Measurements from ENCODE around the gene PPIL3. TPM values are rescaled to one million over a fixed set of nuclear protein-coding genes. Genes with fewer than 3 reads are reported as not detected.

The PPIL3 gene
- total and polyA plus RNA-seq, 2 donors (not counting 1 experiment from before 2014, with no cell fraction given), result 57.9 to 61.4 TPM

- POLR2A ChIA-PET, result interaction anchor here (1.4 kb wide), 1 partner anchor 19 kb away, joined by 4 read pairs; the partner anchor contains the start of gene CLK1
- H3K9me3 ChIP-seq (ENCODE audit: control extremely low read depth in 1 of 3, control insufficient read depth in 2 of 3, insufficient read depth in 1 of 3, low read length in 2 of 3), result no peaks in the 10 kb centered on the region
- no peaks in the 10 kb centered on the region for H4K20me1 ChIP-seq (ENCODE audit: control insufficient read depth, insufficient read depth, low read length, poor library complexity, severe bottlenecking)
- no peaks in the 10 kb centered on the region for H3K36me3 ChIP-seq (replicated peaks in 1 of 2; ENCODE audit: control extremely low read depth in 1 of 2, control insufficient read depth in 1 of 2, extremely low read depth in 1 of 2, insufficient read depth in 2 of 2, low read length in 1 of 2)
- DNase-seq (no peak), ATAC-seq (ENCODE audit: low read depth) (no peak)
- H3K9ac ChIP-seq (ENCODE audit: low read length), result no peak overlapping the region
- Mint-ChIP-seq H3K27ac (no peak overlapping the region), H3K27me3 (no peaks in the 10 kb centered on the region), H3K4me1 (no peaks in the 10 kb centered on the region), H3K4me3 (no peak overlapping the region), H3K9me3 (ENCODE audit: insufficient read depth) (no peaks in the 10 kb centered on the region)
- WGBS (ENCODE audit: insufficient coverage), result 94% methylated on average over 5 of the region's 5 CpGs
- TF ChIP-seq EZH2 (IDR thresholded peaks at IDR 0.05; ENCODE audit: borderline replicate concordance, insufficient read depth, low read depth, low read length, poor library complexity, severe bottlenecking), result no peak
- TF ChIP-seq, protein P1, sequence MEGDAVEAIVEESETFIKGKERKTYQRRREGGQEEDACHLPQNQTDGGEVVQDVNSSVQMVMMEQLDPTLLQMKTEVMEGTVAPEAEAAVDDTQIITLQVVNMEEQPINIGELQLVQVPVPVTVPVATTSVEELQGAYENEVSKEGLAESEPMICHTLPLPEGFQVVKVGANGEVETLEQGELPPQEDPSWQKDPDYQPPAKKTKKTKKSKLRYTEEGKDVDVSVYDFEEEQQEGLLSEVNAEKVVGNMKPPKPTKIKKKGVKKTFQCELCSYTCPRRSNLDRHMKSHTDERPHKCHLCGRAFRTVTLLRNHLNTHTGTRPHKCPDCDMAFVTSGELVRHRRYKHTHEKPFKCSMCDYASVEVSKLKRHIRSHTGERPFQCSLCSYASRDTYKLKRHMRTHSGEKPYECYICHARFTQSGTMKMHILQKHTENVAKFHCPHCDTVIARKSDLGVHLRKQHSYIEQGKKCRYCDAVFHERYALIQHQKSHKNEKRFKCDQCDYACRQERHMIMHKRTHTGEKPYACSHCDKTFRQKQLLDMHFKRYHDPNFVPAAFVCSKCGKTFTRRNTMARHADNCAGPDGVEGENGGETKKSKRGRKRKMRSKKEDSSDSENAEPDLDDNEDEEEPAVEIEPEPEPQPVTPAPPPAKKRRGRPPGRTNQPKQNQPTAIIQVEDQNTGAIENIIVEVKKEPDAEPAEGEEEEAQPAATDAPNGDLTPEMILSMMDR (IDR thresholded peaks at IDR 0.05), result no peak
- intact Hi-C loops (cut with micrococcal nuclease), result no loop called here
- H3K79me2 ChIP-seq (ENCODE audit: control insufficient read depth, insufficient read depth, low read length), result no peaks in the 10 kb centered on the region
- CTCF ChIA-PET, result no interaction called here
- no peak overlapping the region for H3K27ac ChIP-seq (ENCODE audit: low read length in 2 of 2)
- no peaks in the 10 kb centered on the region for H3K4me1 ChIP-seq (ENCODE audit: control insufficient read depth in 2 of 2, insufficient read depth in 2 of 2, low read length in 2 of 2)
- H3K4me3 ChIP-seq (ENCODE audit: control extremely low read depth in 1 of 5, extremely low read depth in 1 of 5, insufficient read depth in 1 of 5, low read depth in 2 of 5, low read length in 4 of 5), result no peak overlapping the region
- no peak overlapping the region for H3K4me2 ChIP-seq (replicated peaks; ENCODE audit: low read depth, low read length, poor library complexity, severe bottlenecking)
- H3K27me3 ChIP-seq (replicated peaks in 1 of 4; ENCODE audit: control extremely low read depth in 1 of 4, control insufficient read depth in 3 of 4, insufficient read depth in 4 of 4, low read length in 3 of 4), result no peaks in the 10 kb centered on the region
- no peak overlapping the region for H2AFZ ChIP-seq (ENCODE audit: insufficient read depth, low read depth, low read length, poor library complexity, severe bottlenecking)
These were observed 43.7 kb downstream of the PPIL3 start for GRCh38 chr2:200845194-200845593.

DNA sequence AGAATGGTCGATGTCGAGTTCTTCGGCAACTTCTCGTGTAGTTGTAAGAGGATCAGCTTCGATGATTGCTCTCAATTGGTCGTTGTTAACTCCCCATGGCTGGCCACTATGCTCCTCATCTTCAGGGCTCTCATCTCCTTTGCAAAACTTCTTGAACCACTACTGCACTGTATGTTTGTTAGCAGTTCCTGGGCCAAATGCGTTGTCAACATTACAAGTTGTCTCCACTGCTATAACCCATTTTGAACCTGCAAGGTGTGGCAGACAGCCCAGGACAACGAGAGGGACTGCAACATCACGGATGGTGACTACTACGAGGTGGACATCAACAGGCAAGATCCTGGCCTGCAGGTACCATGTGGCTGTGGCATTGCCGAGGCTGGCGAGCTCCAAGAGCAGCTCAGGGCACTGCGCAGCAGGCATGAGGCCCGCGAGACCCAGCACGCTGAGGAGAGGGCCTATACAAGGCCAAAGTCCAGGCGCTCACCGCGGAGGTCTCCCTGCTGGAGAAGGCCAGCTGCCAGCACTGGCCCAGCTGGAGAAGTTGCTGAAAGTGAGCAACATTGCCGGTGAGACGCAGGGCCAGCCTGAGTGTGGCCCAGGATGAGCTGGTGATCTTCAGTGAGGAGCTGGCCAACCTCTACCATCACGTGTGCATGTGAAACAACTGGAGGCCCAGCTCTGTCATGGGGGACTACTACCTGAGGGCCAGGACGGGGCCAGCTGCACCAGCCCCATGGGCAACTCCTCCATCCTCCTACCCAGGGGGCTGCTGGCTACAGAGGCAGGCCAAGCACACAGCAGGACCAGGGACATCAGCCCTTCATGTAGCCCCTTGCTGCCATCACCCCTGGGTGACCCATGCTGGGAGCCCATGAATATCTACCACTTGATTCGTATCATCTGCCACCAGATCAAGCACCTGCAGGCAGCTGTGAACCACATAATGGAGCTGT, 44.6 kb downstream of the PPIL3 start:
- Histone ChIP-seq H4K20me1 (ENCODE audit: control insufficient read depth, insufficient read depth, low read length, poor library complexity, severe bottlenecking) (no peaks in the 10 kb centered on the region), H3K27ac (ENCODE audit: low read length in 2 of 2) (no peak overlapping the region), H3K79me2 (ENCODE audit: control insufficient read depth, insufficient read depth, low read length) (no peaks in the 10 kb centered on the region), H2AFZ (ENCODE audit: insufficient read depth, low read depth, low read length, poor library complexity, severe bottlenecking) (no peak overlapping the region), H3K9me3 (ENCODE audit: control extremely low read depth in 1 of 3, control insufficient read depth in 2 of 3, insufficient read depth in 1 of 3, low read length in 2 of 3) (no peaks in the 10 kb centered on the region), H3K4me3 (ENCODE audit: control extremely low read depth in 1 of 5, extremely low read depth in 1 of 5, insufficient read depth in 1 of 5, low read depth in 2 of 5, low read length in 4 of 5) (no peak overlapping the region), H3K4me2 (replicated peaks; ENCODE audit: low read depth, low read length, poor library complexity, severe bottlenecking) (no peak overlapping the region), H3K9ac (ENCODE audit: low read length) (no peak overlapping the region), H3K36me3 (replicated peaks in 1 of 2; ENCODE audit: control extremely low read depth in 1 of 2, control insufficient read depth in 1 of 2, extremely low read depth in 1 of 2, insufficient read depth in 2 of 2, low read length in 1 of 2) (no peaks in the 10 kb centered on the region), H3K27me3 (replicated peaks in 1 of 4; ENCODE audit: control extremely low read depth in 1 of 4, control insufficient read depth in 3 of 4, insufficient read depth in 4 of 4, low read length in 3 of 4) (no peaks in the 10 kb centered on the region), H3K4me1 (ENCODE audit: control insufficient read depth in 2 of 2, insufficient read depth in 2 of 2, low read length in 2 of 2) (no peaks in the 10 kb centered on the region)
- Mint-ChIP-seq H3K4me3 (no peak overlapping the region), H3K27me3 (no peaks in the 10 kb centered on the region), H3K9me3 (ENCODE audit: insufficient read depth) (no peaks in the 10 kb centered on the region), H3K27ac (no peak overlapping the region), H3K4me1 (no peaks in the 10 kb centered on the region)
- 94% methylated on average over 24 of the region's 24 CpGs for WGBS (ENCODE audit: insufficient coverage)
- ATAC-seq (ENCODE audit: low read depth) (no peak), DNase-seq (no peak)
- intact Hi-C loops (cut with micrococcal nuclease), result no loop called here
- no peak for TF ChIP-seq EZH2 (IDR thresholded peaks at IDR 0.05; ENCODE audit: borderline replicate concordance, insufficient read depth, low read depth, low read length, poor library complexity, severe bottlenecking)
- TF ChIP-seq, protein P1 (IDR thresholded peaks at IDR 0.05), result no peak
- CTCF ChIA-PET, result interaction anchor here (0.6 kb wide), 1 partner anchor 162 kb away, joined by 3 read pairs; no protein-coding TSS in a partner anchor
- POLR2A ChIA-PET, result interaction anchor here (0.6 to 1.4 kb wide), 2 partner anchors 20 to 267 kb away, joined by 4 to 6 read pairs; partner anchors contain the start of gene CLK1

Data from B cell (primary cell).